Natural killer cell (primary cell): ENCODE results near the gene SCTR. TPM values are rescaled to one million over a fixed set of nuclear protein-coding genes. Genes with fewer than 3 reads are reported as not detected.

Experiments used
- ATAC-seq, 3 donors: fragments of 150-1000 bp in 2 of 3; fragments of 200-7000 bp in 1 of 3; cut with Tn5 transposase; 1 replicate in 1 of 3; 2 replicates in 2 of 3; pipeline ENCODE4 v1.10.0; 2021; ENCODE audit warnings: mild to moderate bottlenecking in 2 of 3, moderate library complexity in 2 of 3
- DNase-seq, 2 donors: peaks; one replicate each; pipeline versions ENCODE4 v3.0.0 to v3.0.0-alpha.2; 2013 to 2021; ENCODE audit warnings: mixed read lengths in 1 of 2
- H3K27ac ChIP-seq: one replicate; pipeline ENCODE4 v1.5.1; 2013; ENCODE audit warnings: mild to moderate bottlenecking, low read length
- H3K27me3 ChIP-seq: one replicate; pipeline ENCODE4 v1.6.1; 2013; ENCODE audit warnings: low read length; ENCODE audit not compliant: control insufficient read depth, insufficient read depth
- H3K36me3 ChIP-seq: one replicate; pipeline ENCODE4 v1.6.1; 2013; ENCODE audit warnings: low read length; ENCODE audit not compliant: control insufficient read depth, insufficient read depth
- H3K4me1 ChIP-seq: one replicate; pipeline ENCODE4 v1.6.1; 2013; ENCODE audit warnings: low read length; ENCODE audit not compliant: control insufficient read depth, insufficient read depth
- H3K4me3 ChIP-seq: one replicate; pipeline ENCODE4 v1.5.1; 2013; ENCODE audit warnings: low read length
- H3K9me3 ChIP-seq: one replicate; pipeline ENCODE4 v1.6.1; 2013; ENCODE audit warnings: low read length; ENCODE audit not compliant: control insufficient read depth, insufficient read depth
- H3K27ac Mint-ChIP-seq, 2 donors: one replicate each; pipeline ENCODE4 v1.8.0; 2022; ENCODE audit warnings: mild to moderate bottlenecking in 2 of 2, mixed read lengths in 2 of 2, moderate library complexity in 1 of 2
- H3K27me3 Mint-ChIP-seq, 2 donors: one replicate each; pipeline ENCODE4 v1.8.0; 2022; ENCODE audit warnings: low read depth in 2 of 2, mixed read lengths in 2 of 2
- H3K36me3 Mint-ChIP-seq: one replicate; pipeline ENCODE4 v1.8.0; 2022; ENCODE audit warnings: mixed read lengths
- H3K4me1 Mint-ChIP-seq, 2 donors: one replicate each; pipeline ENCODE4 v1.8.0; 2022; ENCODE audit warnings: mixed read lengths in 2 of 2
- H3K4me3 Mint-ChIP-seq: one replicate; pipeline ENCODE4 v1.8.0; 2022; ENCODE audit warnings: mild to moderate bottlenecking, moderate library complexity, mixed read lengths
- H3K9me3 Mint-ChIP-seq, 2 donors: one replicate each; pipeline ENCODE4 v1.8.0; 2022; ENCODE audit warnings: mixed read lengths in 2 of 2
- WGBS: methylation state at CpG from one replicate; pipeline ENCODE4 v1.1.7; 2013; ENCODE audit warnings: missing lambda C conversion rate; ENCODE audit not compliant: insufficient coverage; 5-methylcytosine and 5-hydroxymethylcytosine counted together
- intact Hi-C: fragments of 100-400 bp; cut with micrococcal nuclease; formaldehyde crosslinking; loops from one replicate; pipeline ENCODE4 v1.14.2; 2022
- total RNA-seq, 4 donors: library from RNA; stranded (reverse); fragments of 120-200 nt in 1 of 4; gene quantifications; one replicate each; pipeline versions ENCODE4 v1.2.3 to v1.2.4, GENCODE V29; 2013 to 2022
- TF ChIP-seq, protein P1 (sequence below): fragments of 200-600 bp; IDR thresholded peaks from one replicate; pipeline ENCODE4 v1.8.0; 2022; ENCODE audit warnings: antibody characterized with exemption

SCTR gene
- total RNA-seq, 3 donors from 2014 or later (not counting 1 experiment from before 2014, with no cell fraction given) = not detected

DNA sequence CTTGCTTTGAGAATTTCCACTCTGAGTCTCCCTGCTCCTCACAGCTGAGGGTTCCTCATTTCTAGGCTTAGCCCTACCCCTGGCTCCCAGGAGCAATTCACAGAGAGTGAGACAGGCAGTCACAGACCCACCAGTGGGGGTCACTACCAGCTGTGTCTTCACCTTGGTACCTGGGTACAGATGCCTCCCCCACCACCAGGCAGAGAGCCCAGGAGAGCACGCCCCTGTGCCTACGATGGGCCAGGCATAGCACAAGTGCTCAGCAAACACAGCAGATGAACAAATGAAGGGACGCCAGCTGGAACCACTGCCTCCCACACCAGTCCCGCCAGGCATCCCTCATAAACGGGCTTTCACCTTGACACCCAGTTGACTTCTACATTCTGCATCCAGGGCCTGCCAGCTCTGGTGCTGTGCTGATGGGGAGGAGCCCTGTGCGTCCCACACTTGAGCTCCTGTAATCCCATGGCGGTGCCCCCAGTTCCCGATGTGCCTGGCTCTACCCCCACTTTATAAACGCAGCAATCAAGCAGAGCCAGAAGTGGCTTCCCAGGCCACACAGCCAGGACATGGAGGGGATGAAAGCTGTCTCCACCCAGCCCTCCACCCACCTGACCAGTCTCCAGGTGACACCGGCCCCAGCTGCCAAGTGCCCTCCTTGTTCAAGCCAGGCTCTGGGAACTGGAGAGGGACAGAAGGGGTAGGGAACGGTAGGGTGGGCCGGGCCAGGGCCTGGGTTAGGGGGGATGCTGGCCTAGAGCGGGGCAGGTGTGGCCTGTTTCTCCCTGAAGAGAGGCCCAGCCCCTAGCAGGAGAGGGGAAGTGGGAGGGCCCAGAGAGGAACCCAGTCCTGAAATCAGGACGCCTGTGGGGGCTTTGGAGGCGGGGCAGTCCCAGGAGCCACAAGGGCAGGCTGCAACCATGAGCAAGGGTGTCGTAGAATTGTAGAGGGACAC is 42.5 kb downstream of the SCTR start:
- DNase-seq = no peak

DNA sequence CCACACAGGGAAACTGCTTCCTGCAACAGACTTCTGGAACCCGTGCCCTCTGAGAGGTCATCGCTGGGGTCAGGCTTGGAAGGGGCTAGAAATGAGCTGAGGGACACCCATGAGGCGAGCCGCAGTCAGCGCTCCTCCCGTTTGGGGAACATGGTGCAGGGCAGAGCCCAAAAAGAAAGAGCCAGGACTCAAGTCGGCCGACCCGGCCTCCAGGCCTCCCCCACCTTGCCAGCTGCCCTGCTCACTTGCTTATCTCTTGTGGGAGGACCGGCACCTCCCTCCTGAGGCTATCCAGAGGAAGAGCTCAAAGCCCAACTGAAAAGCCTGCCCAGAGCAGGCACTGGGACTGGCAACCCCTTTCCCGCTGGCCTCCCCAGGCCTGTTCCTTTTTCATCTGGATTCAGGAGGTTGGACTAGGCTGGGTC is 43.6 kb downstream of the SCTR start:
- ATAC-seq (no peak), DNase-seq (no peak)
- TF ChIP-seq, protein P1, sequence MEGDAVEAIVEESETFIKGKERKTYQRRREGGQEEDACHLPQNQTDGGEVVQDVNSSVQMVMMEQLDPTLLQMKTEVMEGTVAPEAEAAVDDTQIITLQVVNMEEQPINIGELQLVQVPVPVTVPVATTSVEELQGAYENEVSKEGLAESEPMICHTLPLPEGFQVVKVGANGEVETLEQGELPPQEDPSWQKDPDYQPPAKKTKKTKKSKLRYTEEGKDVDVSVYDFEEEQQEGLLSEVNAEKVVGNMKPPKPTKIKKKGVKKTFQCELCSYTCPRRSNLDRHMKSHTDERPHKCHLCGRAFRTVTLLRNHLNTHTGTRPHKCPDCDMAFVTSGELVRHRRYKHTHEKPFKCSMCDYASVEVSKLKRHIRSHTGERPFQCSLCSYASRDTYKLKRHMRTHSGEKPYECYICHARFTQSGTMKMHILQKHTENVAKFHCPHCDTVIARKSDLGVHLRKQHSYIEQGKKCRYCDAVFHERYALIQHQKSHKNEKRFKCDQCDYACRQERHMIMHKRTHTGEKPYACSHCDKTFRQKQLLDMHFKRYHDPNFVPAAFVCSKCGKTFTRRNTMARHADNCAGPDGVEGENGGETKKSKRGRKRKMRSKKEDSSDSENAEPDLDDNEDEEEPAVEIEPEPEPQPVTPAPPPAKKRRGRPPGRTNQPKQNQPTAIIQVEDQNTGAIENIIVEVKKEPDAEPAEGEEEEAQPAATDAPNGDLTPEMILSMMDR = no peak
- H3K4me1 Mint-ChIP-seq = peaks cover 5% of the 10 kb centered on the region in 2 donors
- Histone ChIP-seq H3K4me3 (no peak overlapping the region), H3K27ac (no peak overlapping the region), H3K9me3 (no peaks in the 10 kb centered on the region), H3K36me3 (no peaks in the 10 kb centered on the region), H3K4me1 (no peaks in the 10 kb centered on the region), H3K27me3 (no peaks in the 10 kb centered on the region)
- peaks cover 0 to 3% of the 10 kb centered on the region in 2 donors for H3K27me3 Mint-ChIP-seq
- intact Hi-C loops = no loop called here
- H3K9me3 Mint-ChIP-seq = no peaks in the 10 kb centered on the region
- WGBS = 91% methylated on average over 11 of the region's 11 CpGs
- no peak overlapping the region for H3K4me3 Mint-ChIP-seq
- no peak overlapping the region for H3K27ac Mint-ChIP-seq
- no peaks in the 10 kb centered on the region for H3K36me3 Mint-ChIP-seq

More for the DNA sequence above, 42.5 kb downstream of the SCTR start:
- Histone ChIP-seq H3K4me3 (no peak overlapping the region), H3K27ac (no peak overlapping the region), H3K4me1 (no peaks in the 10 kb centered on the region), H3K9me3 (no peaks in the 10 kb centered on the region), H3K27me3 (no peaks in the 10 kb centered on the region), H3K36me3 (no peaks in the 10 kb centered on the region)
- Mint-ChIP-seq H3K27ac (no peak overlapping the region), H3K4me1 (no peaks in the 10 kb centered on the region), H3K27me3 (no peaks in the 10 kb centered on the region), H3K4me3 (no peak overlapping the region), H3K36me3 (no peaks in the 10 kb centered on the region), H3K9me3 (no peaks in the 10 kb centered on the region)
- intact Hi-C loops = no loop called here
- 79% methylated on average over 16 of the region's 16 CpGs for WGBS
- TF ChIP-seq, protein P1 = no peak
- no peak for ATAC-seq

DNA sequence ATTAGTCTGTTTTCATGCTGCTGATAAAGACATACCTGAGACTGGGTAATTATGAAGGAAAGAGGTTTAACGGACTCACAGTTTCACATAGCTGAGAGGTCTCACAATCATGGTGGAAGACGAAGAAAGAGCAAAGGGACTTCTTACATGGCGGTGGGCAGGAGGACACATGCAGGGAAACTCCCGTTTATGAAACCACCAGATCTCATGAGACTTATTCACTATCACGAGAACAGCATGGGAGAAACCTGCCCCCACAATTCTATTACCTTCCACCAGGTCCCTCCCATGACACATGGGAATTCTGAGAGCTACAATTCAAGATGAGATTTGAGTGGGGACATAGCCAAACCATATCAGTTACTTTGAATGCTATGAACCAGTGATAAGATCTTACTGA is 44.1 kb downstream of the SCTR start:
- H3K27ac ChIP-seq = no peak overlapping the region
- H3K27me3 ChIP-seq = no peaks in the 10 kb centered on the region
- intact Hi-C loops = no loop called here
- Mint-ChIP-seq H3K27me3 (peaks cover 0 to 3% of the 10 kb centered on the region in 2 donors), H3K4me3 (no peak overlapping the region), H3K9me3 (no peaks in the 10 kb centered on the region), H3K4me1 (peaks cover 5% of the 10 kb centered on the region in 2 donors), H3K27ac (no peak overlapping the region), H3K36me3 (no peaks in the 10 kb centered on the region)
- ATAC-seq (no peak), DNase-seq (no peak)
- TF ChIP-seq, protein P1 = no peak
- no peaks in the 10 kb centered on the region for H3K36me3 ChIP-seq
- 92% methylated on average over 5 of the region's 5 CpGs for WGBS
- H3K4me1 ChIP-seq = no peaks in the 10 kb centered on the region
- H3K4me3 ChIP-seq = no peak overlapping the region
- H3K9me3 ChIP-seq = no peaks in the 10 kb centered on the region
